ENCODE data around the gene NUDT5.

NUDT5 gene

DNA sequence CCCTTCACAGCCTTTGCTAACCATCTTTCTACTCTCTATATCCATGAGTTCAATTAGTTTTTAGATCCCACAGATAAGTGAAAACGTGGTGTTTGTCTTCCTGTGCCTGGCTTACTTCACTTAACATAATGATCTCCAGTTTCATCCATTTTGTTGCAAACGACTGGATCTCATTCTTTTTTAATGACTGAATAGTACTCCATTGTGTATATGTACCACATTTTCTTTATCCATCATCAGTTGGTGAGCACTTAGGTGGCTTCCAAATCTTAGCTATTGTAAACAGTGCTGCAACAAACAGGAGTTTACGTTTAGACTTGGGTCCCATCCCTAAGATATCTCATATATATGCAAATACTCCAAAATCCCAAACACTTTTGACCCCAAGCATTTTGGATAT is 9.4 kb upstream of the NUDT5 start:
- Histone ChIP-seq H3K36me3 (ENCODE audit: control insufficient read depth in 1 of 2, insufficient read depth in 2 of 2, low read length in 2 of 2) (peaks cover under 1 to 66% of the 10 kb centered on the region in 2 donors), H3K27ac (ENCODE audit: low read depth, low read length) (no peak overlapping the region), H3K9ac (ENCODE audit: low read depth in 1 of 2, low read length in 2 of 2) (no peak overlapping the region), H3K4me1 (ENCODE audit: control insufficient read depth in 1 of 2, insufficient read depth in 2 of 2, low read length in 2 of 2) (no peaks in the 10 kb centered on the region), H3K9me3 (ENCODE audit: control insufficient read depth in 1 of 2, low read length in 2 of 2) (no peaks in the 10 kb centered on the region), H3K27me3 (ENCODE audit: control insufficient read depth in 1 of 2, insufficient read depth in 2 of 2, low read length in 2 of 2) (no peaks in the 10 kb centered on the region), H3K4me3 (ENCODE audit: low read depth in 1 of 2, low read length in 2 of 2) (no peak overlapping the region)

GRCh38 chr10:12202226-12202625 is 6.5 kb upstream of the NUDT5 start:
- peaks cover 4 to 56% of the 10 kb centered on the region in 2 donors for H3K36me3 ChIP-seq (ENCODE audit: control insufficient read depth in 1 of 2, insufficient read depth in 2 of 2, low read length in 2 of 2)
- no peaks in the 10 kb centered on the region for H3K9me3 ChIP-seq (ENCODE audit: control insufficient read depth in 1 of 2, low read length in 2 of 2)
- H3K9ac ChIP-seq (ENCODE audit: low read depth in 1 of 2, low read length in 2 of 2) = no peak overlapping the region
- peaks cover 0 to 7% of the 10 kb centered on the region in 2 donors for H3K4me1 ChIP-seq (ENCODE audit: control insufficient read depth in 1 of 2, insufficient read depth in 2 of 2, low read length in 2 of 2)
- H3K4me3 ChIP-seq (ENCODE audit: low read depth in 1 of 2, low read length in 2 of 2) = no peak overlapping the region
- no peaks in the 10 kb centered on the region for H3K27me3 ChIP-seq (ENCODE audit: control insufficient read depth in 1 of 2, insufficient read depth in 2 of 2, low read length in 2 of 2)
- H3K27ac ChIP-seq (ENCODE audit: low read depth, low read length) = no peak overlapping the region

DNA sequence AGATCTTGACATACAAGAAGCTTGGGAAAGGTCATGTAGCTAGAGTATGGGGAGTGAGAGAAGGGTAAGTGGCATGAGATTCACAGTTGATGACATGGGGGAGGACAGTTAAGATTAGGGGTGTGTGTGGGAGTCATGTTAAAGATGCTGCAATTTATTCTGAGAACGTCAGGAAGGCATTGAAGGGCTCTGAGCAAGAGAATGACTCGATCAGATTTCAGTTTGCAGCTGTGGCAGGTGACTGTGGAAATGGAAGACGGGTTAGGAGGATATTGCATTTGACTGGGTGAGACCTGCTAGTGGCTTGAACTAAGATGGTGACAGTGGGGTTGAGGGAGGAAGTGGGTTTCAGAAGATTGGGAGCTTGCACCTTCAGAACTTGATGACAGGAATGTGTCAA is 5.9 kb upstream of the NUDT5 start:
- no peak overlapping the region for H3K4me3 ChIP-seq (ENCODE audit: low read depth in 1 of 2, low read length in 2 of 2)
- H3K9ac ChIP-seq (ENCODE audit: low read depth in 1 of 2, low read length in 2 of 2) = no peak overlapping the region
- no peaks in the 10 kb centered on the region for H3K9me3 ChIP-seq (ENCODE audit: control insufficient read depth in 1 of 2, low read length in 2 of 2)
- peaks cover 0 to 14% of the 10 kb centered on the region in 2 donors for H3K4me1 ChIP-seq (ENCODE audit: control insufficient read depth in 1 of 2, insufficient read depth in 2 of 2, low read length in 2 of 2)
- no peaks in the 10 kb centered on the region for H3K27me3 ChIP-seq (ENCODE audit: control insufficient read depth in 1 of 2, insufficient read depth in 2 of 2, low read length in 2 of 2)
- no peak overlapping the region for H3K27ac ChIP-seq (ENCODE audit: low read depth, low read length)
- peaks cover 4 to 56% of the 10 kb centered on the region in 2 donors for H3K36me3 ChIP-seq (ENCODE audit: control insufficient read depth in 1 of 2, insufficient read depth in 2 of 2, low read length in 2 of 2)

- Histone ChIP-seq H3K4me1 (ENCODE audit: control insufficient read depth in 1 of 2, insufficient read depth in 2 of 2, low read length in 2 of 2) (peaks cover 0 to 14% of the 10 kb centered on the region in 2 donors), H3K27ac (ENCODE audit: low read depth, low read length) (no peak overlapping the region), H3K27me3 (ENCODE audit: control insufficient read depth in 1 of 2, insufficient read depth in 2 of 2, low read length in 2 of 2) (no peaks in the 10 kb centered on the region), H3K36me3 (ENCODE audit: control insufficient read depth in 1 of 2, insufficient read depth in 2 of 2, low read length in 2 of 2) (peaks cover 4 to 56% of the 10 kb centered on the region in 2 donors), H3K9ac (ENCODE audit: low read depth in 1 of 2, low read length in 2 of 2) (no peak overlapping the region), H3K9me3 (ENCODE audit: control insufficient read depth in 1 of 2, low read length in 2 of 2) (no peaks in the 10 kb centered on the region), H3K4me3 (ENCODE audit: low read depth in 1 of 2, low read length in 2 of 2) (no peak overlapping the region)
Observed at GRCh38 chr10:12200850-12201249, 5.2 kb upstream of the NUDT5 start.

GRCh38 chr10:12198156-12198555 is 2.5 kb upstream of the NUDT5 start:
- Histone ChIP-seq H3K27ac (ENCODE audit: low read depth, low read length) (no peak overlapping the region), H3K4me3 (ENCODE audit: low read depth in 1 of 2, low read length in 2 of 2) (no peak overlapping the region), H3K9me3 (ENCODE audit: control insufficient read depth in 1 of 2, low read length in 2 of 2) (no peaks in the 10 kb centered on the region), H3K36me3 (ENCODE audit: control insufficient read depth in 1 of 2, insufficient read depth in 2 of 2, low read length in 2 of 2) (peaks cover 4 to 42% of the 10 kb centered on the region in 2 donors), H3K27me3 (ENCODE audit: control insufficient read depth in 1 of 2, insufficient read depth in 2 of 2, low read length in 2 of 2) (no peaks in the 10 kb centered on the region), H3K4me1 (ENCODE audit: control insufficient read depth in 1 of 2, insufficient read depth in 2 of 2, low read length in 2 of 2) (peaks cover 8 to 21% of the 10 kb centered on the region in 2 donors), H3K9ac (ENCODE audit: low read depth in 1 of 2, low read length in 2 of 2) (no peak overlapping the region)

GRCh38 chr10:12196531-12197211 is 980 bp upstream of the NUDT5 start:
- H3K4me1 ChIP-seq (ENCODE audit: control insufficient read depth in 1 of 2, insufficient read depth in 2 of 2, low read length in 2 of 2) = peaks cover 8 to 21% of the 10 kb centered on the region in 2 donors
- H3K36me3 ChIP-seq (ENCODE audit: control insufficient read depth in 1 of 2, insufficient read depth in 2 of 2, low read length in 2 of 2) = peaks cover 4 to 27% of the 10 kb centered on the region in 2 donors

GRCh38 chr10:12195281-12195602 is 449 bp downstream of the NUDT5 start:
- Histone ChIP-seq H3K4me3 (ENCODE audit: low read depth in 1 of 2, low read length in 2 of 2) (peak overlapping the region; percentile 96 to 98), H3K27ac (ENCODE audit: low read depth, low read length) (peak overlapping the region; percentile 74), H3K36me3 (ENCODE audit: control insufficient read depth in 1 of 2, insufficient read depth in 2 of 2, low read length in 2 of 2) (peaks cover 4 to 17% of the 10 kb centered on the region in 2 donors), H3K9ac (ENCODE audit: low read depth in 1 of 2, low read length in 2 of 2) (peak overlapping the region; percentile 69 to 73), H3K9me3 (ENCODE audit: control insufficient read depth in 1 of 2, low read length in 2 of 2) (no peaks in the 10 kb centered on the region), H3K4me1 (ENCODE audit: control insufficient read depth in 1 of 2, insufficient read depth in 2 of 2, low read length in 2 of 2) (peaks cover 8 to 21% of the 10 kb centered on the region in 2 donors), H3K27me3 (ENCODE audit: control insufficient read depth in 1 of 2, insufficient read depth in 2 of 2, low read length in 2 of 2) (no peaks in the 10 kb centered on the region)

More at GRCh38 chr10:12196531-12197211, 980 bp upstream of the NUDT5 start:
- Histone ChIP-seq H3K27me3 (ENCODE audit: control insufficient read depth in 1 of 2, insufficient read depth in 2 of 2, low read length in 2 of 2) (no peaks in the 10 kb centered on the region), H3K4me3 (ENCODE audit: low read depth in 1 of 2, low read length in 2 of 2) (peak overlapping the region; percentile 96 to 98), H3K9ac (ENCODE audit: low read depth in 1 of 2, low read length in 2 of 2) (peak overlapping the region; percentile 69 to 73), H3K27ac (ENCODE audit: low read depth, low read length) (peak overlapping the region; percentile 74), H3K9me3 (ENCODE audit: control insufficient read depth in 1 of 2, low read length in 2 of 2) (no peaks in the 10 kb centered on the region)

DNA sequence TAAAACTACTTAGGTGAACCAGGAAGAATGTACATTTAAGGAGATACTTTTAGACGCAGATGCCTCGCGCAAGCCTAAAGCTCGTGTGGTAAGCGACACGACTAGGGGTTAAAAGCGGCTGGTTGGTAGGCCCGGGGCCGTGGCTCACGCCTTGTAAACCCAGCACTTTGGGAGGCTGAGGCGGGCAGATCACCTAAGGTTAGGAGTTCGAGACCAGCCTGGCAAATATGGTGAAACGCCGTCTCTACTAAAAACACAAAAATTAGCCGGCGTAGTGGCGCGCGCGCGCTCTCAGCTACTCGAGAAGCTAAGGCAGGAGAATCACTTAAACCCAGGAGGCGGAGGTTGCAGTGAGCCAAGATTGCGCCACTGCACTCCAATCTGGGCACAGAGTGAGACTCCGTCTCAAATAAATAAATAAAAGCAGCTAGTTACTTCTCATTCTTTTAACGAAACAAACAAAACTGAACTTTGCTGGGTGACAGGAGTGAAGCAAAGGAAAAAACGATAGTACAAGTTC is 879 bp downstream of the NUDT5 start:
- Histone ChIP-seq H3K27me3 (ENCODE audit: control insufficient read depth in 1 of 2, insufficient read depth in 2 of 2, low read length in 2 of 2) (no peaks in the 10 kb centered on the region), H3K9ac (ENCODE audit: low read depth in 1 of 2, low read length in 2 of 2) (peak overlapping the region; percentile 69 to 73), H3K9me3 (ENCODE audit: control insufficient read depth in 1 of 2, low read length in 2 of 2) (no peaks in the 10 kb centered on the region), H3K4me1 (ENCODE audit: control insufficient read depth in 1 of 2, insufficient read depth in 2 of 2, low read length in 2 of 2) (peaks cover 8 to 21% of the 10 kb centered on the region in 2 donors), H3K36me3 (ENCODE audit: control insufficient read depth in 1 of 2, insufficient read depth in 2 of 2, low read length in 2 of 2) (peaks cover 4 to 14% of the 10 kb centered on the region in 2 donors), H3K27ac (ENCODE audit: low read depth, low read length) (no peak overlapping the region), H3K4me3 (ENCODE audit: low read depth in 1 of 2, low read length in 2 of 2) (peak overlapping the region; percentile 96 to 98)

DNA sequence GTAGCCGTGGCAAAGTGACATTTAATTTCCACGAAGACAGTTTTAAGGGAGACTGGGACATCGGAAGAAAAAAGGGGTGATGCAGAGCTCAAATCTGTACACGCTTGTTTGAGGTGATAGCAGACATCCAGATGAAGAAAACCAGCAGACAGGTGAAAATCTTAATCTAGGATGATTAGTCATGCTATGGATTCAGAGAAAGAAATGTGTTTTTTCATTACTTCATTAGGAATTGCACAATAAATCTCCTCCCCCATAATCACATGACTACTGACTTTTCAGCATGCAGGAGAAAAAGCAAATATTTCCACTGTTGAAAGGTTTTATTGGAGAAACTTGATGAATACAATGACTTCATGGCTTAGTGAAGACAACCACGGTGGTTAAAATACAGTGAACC is 2.5 kb downstream of the NUDT5 start:
- Histone ChIP-seq H3K27me3 (ENCODE audit: control insufficient read depth in 1 of 2, insufficient read depth in 2 of 2, low read length in 2 of 2) (no peaks in the 10 kb centered on the region), H3K27ac (ENCODE audit: low read depth, low read length) (no peak overlapping the region), H3K9ac (ENCODE audit: low read depth in 1 of 2, low read length in 2 of 2) (no peak overlapping the region), H3K36me3 (ENCODE audit: control insufficient read depth in 1 of 2, insufficient read depth in 2 of 2, low read length in 2 of 2) (peaks cover 0 to 4% of the 10 kb centered on the region in 2 donors), H3K9me3 (ENCODE audit: control insufficient read depth in 1 of 2, low read length in 2 of 2) (no peaks in the 10 kb centered on the region), H3K4me1 (ENCODE audit: control insufficient read depth in 1 of 2, insufficient read depth in 2 of 2, low read length in 2 of 2) (peaks cover 8 to 20% of the 10 kb centered on the region in 2 donors), H3K4me3 (ENCODE audit: low read depth in 1 of 2, low read length in 2 of 2) (no peak overlapping the region)

- no peaks in the 10 kb centered on the region for H3K9me3 ChIP-seq (ENCODE audit: control insufficient read depth in 1 of 2, low read length in 2 of 2)
- H3K4me3 ChIP-seq (ENCODE audit: low read depth in 1 of 2, low read length in 2 of 2) = no peak overlapping the region
- no peak overlapping the region for H3K27ac ChIP-seq (ENCODE audit: low read depth, low read length)
- peaks cover 8 to 11% of the 10 kb centered on the region in 2 donors for H3K4me1 ChIP-seq (ENCODE audit: control insufficient read depth in 1 of 2, insufficient read depth in 2 of 2, low read length in 2 of 2)
- peaks cover 0 to 7% of the 10 kb centered on the region in 2 donors for H3K36me3 ChIP-seq (ENCODE audit: control insufficient read depth in 1 of 2, insufficient read depth in 2 of 2, low read length in 2 of 2)
- H3K27me3 ChIP-seq (ENCODE audit: control insufficient read depth in 1 of 2, insufficient read depth in 2 of 2, low read length in 2 of 2) = no peaks in the 10 kb centered on the region
- H3K9ac ChIP-seq (ENCODE audit: low read depth in 1 of 2, low read length in 2 of 2) = no peak overlapping the region
Observed at GRCh38 chr10:12191715-12192114, 4.0 kb downstream of the NUDT5 start.
